CD4-positive, alpha-beta T cell treated with Interleukin-6 for 4 hours (primary cell): ENCODE data around the gene CD38.
"Not testable (repeated sequence)": the region's sequence is repeated elsewhere in the genome, so short reads cannot be mapped to it uniquely, and the experiment has no call there.

Experiments used
- DNase-seq: peaks from one replicate; pipeline ENCODE4 v3.0.0-alpha.2; 2020; ENCODE audit warnings: mixed read lengths

Gene CD38

GRCh38 chr4:15778289-15779241, at the start of gene CD38:
CD38 (plus strand) TSS chr4:15778328; CDS start chr4:15778415, 87 bp downstream.
- DNase-seq, result peak; percentile 54

GRCh38 chr4:15729910-15730533, 48.1 kb upstream of the CD38 start:
- DNase-seq, result peak; percentile 53

- DNase-seq, result not testable (repeated sequence)
Observed at GRCh38 chr4:15733061-15733460, 45.1 kb upstream of the CD38 start.

GRCh38 chr4:15735536-15735935, 42.6 kb upstream of the CD38 start:
- DNase-seq, result no peak

GRCh38 chr4:15736514-15737050, 41.5 kb upstream of the CD38 start:
- no peak for DNase-seq

- no peak for DNase-seq
Observed at GRCh38 chr4:15737255-15737654, 40.9 kb upstream of the CD38 start.

- DNase-seq, result no peak
Observed at GRCh38 chr4:15738877-15739276, 39.3 kb upstream of the CD38 start.

GRCh38 chr4:15740764-15741404, 37.2 kb upstream of the CD38 start:
- no peak for DNase-seq

- DNase-seq, result no peak
Observed at GRCh38 chr4:15742083-15742582, 36.0 kb upstream of the CD38 start.

- no peak for DNase-seq
Observed at GRCh38 chr4:15742637-15743036, 35.5 kb upstream of the CD38 start.

- DNase-seq, result no peak
Observed at GRCh38 chr4:15744016-15744545, 34.0 kb upstream of the CD38 start.

GRCh38 chr4:15746110-15746509, 32.0 kb upstream of the CD38 start:
- DNase-seq, result no peak

GRCh38 chr4:15749001-15749400, 29.1 kb upstream of the CD38 start:
- no peak for DNase-seq

- no peak for DNase-seq
Observed at GRCh38 chr4:15751153-15751552, 27.0 kb upstream of the CD38 start.

GRCh38 chr4:15753081-15753480, 25.0 kb upstream of the CD38 start:
- DNase-seq, result no peak

- DNase-seq, result no peak
Observed at GRCh38 chr4:15753786-15754185, 24.3 kb upstream of the CD38 start.

- peak; percentile 57 for DNase-seq
Observed at GRCh38 chr4:15754323-15754722, 23.8 kb upstream of the CD38 start.

GRCh38 chr4:15755321-15756155, 22.6 kb upstream of the CD38 start:
- DNase-seq, result peak; percentile 12

GRCh38 chr4:15756361-15756861, 21.7 kb upstream of the CD38 start:
- DNase-seq, result peak; percentile 77

GRCh38 chr4:15757054-15757453, 21.1 kb upstream of the CD38 start:
- no peak for DNase-seq

GRCh38 chr4:15758294-15758693, 19.8 kb upstream of the CD38 start:
- no peak for DNase-seq

GRCh38 chr4:15762460-15762859, 15.7 kb upstream of the CD38 start:
- not testable (repeated sequence) for DNase-seq
